Mucosa of rectum (tissue), 2 donors: ENCODE data around the gene HNRNPH3.
A peak's percentile ranks its signal among the peaks of the same experiment; 100 is the strongest.

ENCODE experiments used
- H3K27ac ChIP-seq, 2 donors: one replicate each; pipeline ENCODE4 v1.7.0; 2013; ENCODE audit warnings: inconsistent platforms in 2 of 2, low read depth in 2 of 2, low read length in 2 of 2
- H3K27me3 ChIP-seq, 2 donors: one replicate each; pipeline ENCODE4 v1.7.0; 2013; ENCODE audit warnings: low read length in 2 of 2; ENCODE audit not compliant: control insufficient read depth in 2 of 2, insufficient read depth in 2 of 2
- H3K36me3 ChIP-seq, 2 donors: one replicate each; pipeline ENCODE4 v1.7.0; 2013; ENCODE audit warnings: low read length in 2 of 2; ENCODE audit not compliant: control insufficient read depth in 2 of 2, insufficient read depth in 2 of 2
- H3K4me1 ChIP-seq, 2 donors: one replicate each; pipeline ENCODE4 v1.7.0; 2013; ENCODE audit warnings: low read length in 2 of 2, mild to moderate bottlenecking in 1 of 2; ENCODE audit not compliant: control insufficient read depth in 2 of 2, insufficient read depth in 2 of 2
- H3K4me3 ChIP-seq, 2 donors: one replicate each; pipeline ENCODE4 v1.7.0; 2013; ENCODE audit warnings: low read length in 2 of 2
- H3K9ac ChIP-seq, 2 donors: one replicate each; pipeline ENCODE4 v1.7.0; 2013; ENCODE audit warnings: low read length in 2 of 2, low read depth in 1 of 2, mild to moderate bottlenecking in 1 of 2
- H3K9me3 ChIP-seq, 2 donors: one replicate each; pipeline ENCODE4 v1.7.0; 2013; ENCODE audit warnings: low read length in 2 of 2; ENCODE audit not compliant: control insufficient read depth in 2 of 2
- donor health status: healthy.
- donor health status: Normal muscosa, but diverticular disease.

HNRNPH3 gene, protein sequence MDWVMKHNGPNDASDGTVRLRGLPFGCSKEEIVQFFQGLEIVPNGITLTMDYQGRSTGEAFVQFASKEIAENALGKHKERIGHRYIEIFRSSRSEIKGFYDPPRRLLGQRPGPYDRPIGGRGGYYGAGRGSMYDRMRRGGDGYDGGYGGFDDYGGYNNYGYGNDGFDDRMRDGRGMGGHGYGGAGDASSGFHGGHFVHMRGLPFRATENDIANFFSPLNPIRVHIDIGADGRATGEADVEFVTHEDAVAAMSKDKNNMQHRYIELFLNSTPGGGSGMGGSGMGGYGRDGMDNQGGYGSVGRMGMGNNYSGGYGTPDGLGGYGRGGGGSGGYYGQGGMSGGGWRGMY

DNA sequence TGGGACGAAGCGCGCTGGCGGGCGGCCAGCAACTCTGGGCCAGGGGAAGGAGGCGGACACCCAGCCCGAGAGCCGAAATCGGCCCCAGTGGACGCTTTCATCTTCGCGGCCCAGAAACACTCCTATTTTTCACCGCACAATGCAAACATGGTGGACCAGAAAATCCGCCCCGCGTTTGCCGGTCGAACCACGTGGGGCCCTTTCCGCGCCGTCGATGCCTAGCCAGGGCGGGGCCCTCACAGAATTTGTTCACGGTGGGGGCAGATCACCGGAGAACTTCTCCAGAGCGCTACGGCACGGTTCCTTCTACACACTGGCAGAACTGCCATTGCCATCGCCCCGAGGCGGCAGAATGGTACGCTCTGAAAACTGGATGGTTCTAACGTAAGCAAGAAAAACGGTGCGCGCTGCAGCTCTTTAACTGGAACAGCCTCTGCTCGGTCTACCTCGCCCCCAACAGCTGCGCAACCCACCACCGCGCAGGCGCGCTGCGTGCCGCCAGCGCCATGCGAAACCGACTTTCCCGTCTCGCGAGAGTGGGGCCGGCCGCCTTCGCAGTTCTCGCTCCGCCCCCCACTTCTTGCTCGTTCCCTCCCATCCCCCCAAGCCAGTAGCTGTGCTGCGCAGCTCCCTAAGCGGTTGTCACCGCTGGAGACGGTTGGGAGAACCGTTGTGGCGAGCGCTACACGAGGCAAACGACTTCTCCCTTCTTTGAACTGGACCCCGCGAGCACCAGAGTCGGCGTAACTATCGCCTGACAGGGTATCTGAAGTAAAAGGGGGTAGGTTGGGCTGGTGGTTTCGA is at the start of gene HNRNPH3:
TSS of gene HNRNPH3 (plus strand) at position 610 of the 804 bp plus-strand sequence. CDS start 5,158 bp downstream, outside the sequence.
- Histone ChIP-seq H3K4me3 (peak within 1 kb of the TSS; percentile 92), H3K27ac (peak within 1 kb of the TSS; percentile 99), H3K9ac (peak within 1 kb of the TSS; percentile 94 to 98), H3K27me3 (no peaks in the 10 kb centered on the region), H3K4me1 (peaks cover 30 to 48% of the 10 kb centered on the region in 2 donors), H3K36me3 (no peaks in the 10 kb centered on the region), H3K9me3 (no peaks in the 10 kb centered on the region)

DNA sequence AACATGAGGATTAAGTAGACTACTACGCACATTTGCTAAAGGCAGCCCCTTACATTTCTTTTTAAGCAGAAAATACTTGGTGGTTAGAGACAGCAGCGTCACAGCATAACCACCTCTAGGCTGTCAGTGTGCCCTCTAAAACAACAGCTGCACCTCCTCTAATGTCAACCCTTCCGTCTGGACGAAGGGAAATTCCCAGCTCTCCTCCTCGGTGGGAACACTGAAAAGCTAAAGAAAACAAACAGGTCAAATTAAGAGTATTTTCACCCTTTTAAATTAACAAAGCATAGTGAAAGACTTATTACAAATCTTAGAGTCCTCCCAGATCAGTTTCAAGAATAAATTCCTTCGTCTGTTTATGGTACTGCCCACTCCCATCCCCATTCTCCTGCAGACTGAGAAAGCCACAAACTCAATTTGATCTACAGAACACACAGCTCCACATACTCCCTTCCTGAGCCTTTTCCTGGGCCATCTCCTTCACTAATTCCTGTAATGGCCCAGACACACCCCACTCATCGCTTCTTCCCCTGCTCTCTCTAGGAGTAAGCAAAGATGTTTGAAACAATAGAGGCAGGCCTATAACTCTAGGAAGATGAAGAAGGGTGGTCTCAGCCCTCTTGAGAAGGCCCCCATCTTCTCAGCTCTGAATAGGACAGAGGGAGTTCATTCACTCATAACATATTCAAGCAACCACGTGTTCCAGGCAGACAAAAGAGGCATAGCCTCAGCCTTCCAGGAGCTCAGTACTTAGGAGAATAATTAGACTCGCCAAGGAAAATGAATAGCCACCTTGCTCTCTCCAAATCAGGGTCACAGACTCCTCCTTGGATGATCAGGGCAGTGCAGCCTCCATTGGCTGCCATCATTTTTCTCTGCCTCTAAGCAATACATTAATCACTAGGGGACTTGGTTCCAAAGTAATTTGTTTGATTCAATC is 47.5 kb upstream of the HNRNPH3 start:
- Histone ChIP-seq H3K4me1 (no peaks in the 10 kb centered on the region), H3K27me3 (no peaks in the 10 kb centered on the region), H3K9me3 (no peaks in the 10 kb centered on the region), H3K9ac (no peak overlapping the region), H3K36me3 (peaks cover 19 to 21% of the 10 kb centered on the region in 2 donors), H3K27ac (no peak overlapping the region), H3K4me3 (no peak overlapping the region)

DNA sequence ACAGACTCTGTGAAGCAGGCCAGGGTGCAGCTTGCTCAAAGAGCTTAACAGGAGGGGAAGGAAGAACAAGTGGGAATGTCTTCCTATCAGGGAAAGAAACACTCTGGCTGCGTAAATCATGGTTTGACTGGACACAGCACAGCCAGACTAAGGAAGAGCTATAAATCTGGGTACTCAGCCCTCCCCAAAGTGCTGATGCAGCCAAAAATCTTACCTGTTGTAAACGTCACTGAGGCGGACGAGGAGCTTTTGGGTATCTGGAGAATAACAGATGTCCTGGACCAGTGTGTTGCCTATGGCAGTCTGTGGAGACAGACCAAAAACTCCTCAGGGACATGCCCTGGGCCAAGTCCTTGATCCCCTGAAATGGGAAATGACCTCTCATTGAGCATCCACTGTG is 43.1 kb upstream of the HNRNPH3 start:
- Histone ChIP-seq H3K27ac (no peak overlapping the region), H3K9me3 (no peaks in the 10 kb centered on the region)

DNA sequence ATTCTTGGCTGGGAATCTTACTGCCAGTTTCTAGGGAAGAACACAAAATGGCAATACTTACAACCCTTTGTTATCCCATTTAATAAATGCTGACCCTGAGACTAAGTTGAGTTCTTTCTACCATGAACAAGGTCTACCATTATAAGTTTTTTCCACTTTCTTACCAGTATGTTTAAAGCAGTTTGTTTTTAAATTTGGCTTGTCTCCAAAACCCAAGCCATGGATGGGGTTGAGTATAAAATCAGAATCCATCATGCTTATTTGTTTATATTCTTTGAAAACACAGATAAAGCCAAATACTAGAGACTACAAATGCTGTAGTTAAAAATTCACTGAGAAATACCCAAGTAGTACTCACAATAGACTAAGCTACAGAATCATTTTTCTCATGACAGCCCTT is 41.1 kb upstream of the HNRNPH3 start:
- Histone ChIP-seq H3K9ac (no peak overlapping the region), H3K9me3 (no peaks in the 10 kb centered on the region), H3K4me3 (no peak overlapping the region), H3K4me1 (no peaks in the 10 kb centered on the region), H3K36me3 (peaks cover 30 to 33% of the 10 kb centered on the region in 2 donors), H3K27me3 (no peaks in the 10 kb centered on the region), H3K27ac (no peak overlapping the region)

More for the DNA sequence above, 43.1 kb upstream of the HNRNPH3 start:
- H3K36me3 ChIP-seq: peaks cover 31 to 32% of the 10 kb centered on the region in 2 donors
- H3K4me3 ChIP-seq: no peak overlapping the region
- H3K9ac ChIP-seq: no peak overlapping the region
- H3K27me3 ChIP-seq: no peaks in the 10 kb centered on the region
- H3K4me1 ChIP-seq: no peaks in the 10 kb centered on the region

DNA sequence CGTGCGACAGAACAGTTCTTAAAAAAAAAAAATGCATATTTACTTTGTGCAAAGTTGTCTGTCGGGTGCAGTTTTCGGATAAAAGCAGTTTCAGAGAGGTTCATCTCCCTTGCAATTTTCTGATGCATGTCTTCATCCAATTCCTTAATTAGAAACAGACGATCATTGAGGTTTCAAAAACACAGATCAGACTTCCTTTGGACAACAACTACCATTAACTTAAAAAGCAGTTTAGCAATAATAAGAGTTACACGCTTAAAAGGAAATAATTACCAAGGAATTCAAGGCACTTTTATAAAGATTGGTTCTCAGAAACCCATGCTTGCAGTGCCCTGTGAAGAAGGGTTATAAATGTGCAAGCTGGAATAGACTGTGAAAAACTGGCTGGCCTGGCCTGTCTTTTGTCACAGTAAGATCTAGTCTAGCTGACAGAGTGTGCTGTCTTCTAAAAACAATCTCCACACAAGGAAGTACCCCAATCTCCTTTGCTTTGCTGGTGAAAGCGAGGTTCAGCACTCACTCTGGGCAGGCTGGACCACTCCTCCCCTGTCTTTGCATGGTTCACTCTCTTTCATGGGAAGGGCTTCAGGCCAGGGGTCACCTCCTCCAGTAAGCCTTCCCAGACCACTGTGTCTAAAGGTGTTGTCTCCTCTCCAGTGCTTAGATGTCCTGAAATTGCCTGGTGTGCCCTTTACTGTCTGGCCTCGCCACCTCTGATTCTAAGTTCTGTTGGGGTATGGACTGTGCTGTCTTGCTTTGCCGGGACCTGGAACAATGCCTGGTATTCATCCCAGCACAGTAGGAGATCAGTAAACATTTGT is 34.8 kb upstream of the HNRNPH3 start:
- Histone ChIP-seq H3K27me3 (no peaks in the 10 kb centered on the region), H3K36me3 (peaks cover 11 to 17% of the 10 kb centered on the region in 2 donors), H3K9ac (no peak overlapping the region), H3K27ac (no peak overlapping the region), H3K4me1 (peaks cover 5 to 9% of the 10 kb centered on the region in 2 donors), H3K4me3 (no peak overlapping the region), H3K9me3 (no peaks in the 10 kb centered on the region)

DNA sequence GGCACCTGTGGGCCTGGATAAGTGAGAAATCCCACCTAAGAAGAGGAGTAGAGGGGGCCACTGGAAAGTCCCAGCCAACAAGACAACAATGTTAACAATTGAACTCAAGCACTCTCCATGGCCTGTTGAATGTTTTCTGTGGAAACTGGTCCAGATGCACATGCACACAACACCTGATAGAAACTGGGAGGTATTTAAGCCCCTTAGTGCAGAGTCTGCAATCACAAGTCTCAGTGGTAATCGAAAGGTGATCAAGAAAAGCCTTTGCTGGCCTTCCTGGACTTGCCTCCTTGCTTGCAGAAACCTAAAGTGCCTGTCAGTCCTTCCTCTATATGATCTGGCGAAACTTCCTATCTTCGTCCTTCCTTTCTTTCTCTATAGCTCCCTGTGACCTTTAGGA is 30.6 kb upstream of the HNRNPH3 start:
- Histone ChIP-seq H3K9me3 (no peaks in the 10 kb centered on the region), H3K27ac (no peak overlapping the region), H3K4me1 (peaks cover 8 to 24% of the 10 kb centered on the region in 2 donors), H3K9ac (no peak overlapping the region), H3K4me3 (no peak overlapping the region), H3K36me3 (peaks cover 3 to 5% of the 10 kb centered on the region in 2 donors), H3K27me3 (no peaks in the 10 kb centered on the region)

DNA sequence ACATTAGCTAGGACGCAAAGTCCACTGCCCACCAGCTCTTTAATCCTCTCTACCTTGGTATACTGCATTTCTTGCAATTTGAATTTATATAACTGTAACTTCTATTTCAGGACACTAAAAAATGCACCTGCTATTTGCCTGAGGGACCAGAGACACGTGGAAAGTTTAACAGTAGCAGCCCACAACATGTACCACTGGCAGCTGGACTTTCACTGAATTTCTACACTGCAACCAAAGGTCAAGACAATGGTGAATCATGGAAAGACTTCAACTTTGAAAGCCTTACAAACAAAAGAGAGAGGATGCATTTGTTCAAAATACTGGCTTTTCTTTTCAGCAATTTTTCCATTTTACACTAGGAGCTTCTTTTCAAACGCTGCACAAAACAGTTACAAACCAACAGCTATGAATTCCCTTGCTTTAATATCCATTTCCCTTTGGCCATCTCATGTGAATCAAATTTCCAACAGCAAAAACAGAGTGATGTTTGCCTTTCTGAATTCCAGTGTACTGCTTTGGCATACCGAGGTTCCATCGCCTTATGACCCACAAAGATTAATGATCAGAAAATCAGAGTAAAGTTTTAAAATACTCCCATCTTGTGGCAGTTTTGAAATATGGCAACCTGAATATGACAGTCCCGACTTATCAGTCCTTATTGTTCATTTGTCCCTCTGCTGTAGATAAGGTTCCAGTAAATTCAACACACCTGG is 29.9 kb upstream of the HNRNPH3 start:
- no peaks in the 10 kb centered on the region for H3K27me3 ChIP-seq
- no peaks in the 10 kb centered on the region for H3K9me3 ChIP-seq
- H3K36me3 ChIP-seq: peaks cover 2 to 3% of the 10 kb centered on the region in 2 donors
- no peak overlapping the region for H3K27ac ChIP-seq
- no peak overlapping the region for H3K4me3 ChIP-seq
- peaks cover 8 to 24% of the 10 kb centered on the region in 2 donors for H3K4me1 ChIP-seq
- no peak overlapping the region for H3K9ac ChIP-seq

DNA sequence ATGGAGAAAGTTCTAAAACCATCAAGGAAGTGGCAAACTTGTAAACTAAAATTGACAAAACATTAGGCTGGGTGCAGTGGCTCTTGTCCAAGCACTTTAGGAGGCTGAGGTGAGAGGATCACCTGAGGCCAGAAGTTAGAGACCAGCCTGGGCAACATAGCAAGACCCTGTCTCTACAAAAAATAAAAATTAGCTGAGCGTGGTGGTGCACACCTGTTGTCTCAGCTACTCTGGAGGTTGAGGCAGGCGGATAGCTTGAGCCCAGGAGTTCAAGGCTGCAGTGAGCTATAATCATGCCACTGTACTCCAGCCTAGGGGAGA is 29.4 kb upstream of the HNRNPH3 start:
- no peaks in the 10 kb centered on the region for H3K9me3 ChIP-seq
- H3K4me3 ChIP-seq: no peak overlapping the region
- H3K27me3 ChIP-seq: no peaks in the 10 kb centered on the region
- H3K36me3 ChIP-seq: no peaks in the 10 kb centered on the region
- peaks cover 8 to 24% of the 10 kb centered on the region in 2 donors for H3K4me1 ChIP-seq
- H3K27ac ChIP-seq: no peak overlapping the region
- no peak overlapping the region for H3K9ac ChIP-seq

DNA sequence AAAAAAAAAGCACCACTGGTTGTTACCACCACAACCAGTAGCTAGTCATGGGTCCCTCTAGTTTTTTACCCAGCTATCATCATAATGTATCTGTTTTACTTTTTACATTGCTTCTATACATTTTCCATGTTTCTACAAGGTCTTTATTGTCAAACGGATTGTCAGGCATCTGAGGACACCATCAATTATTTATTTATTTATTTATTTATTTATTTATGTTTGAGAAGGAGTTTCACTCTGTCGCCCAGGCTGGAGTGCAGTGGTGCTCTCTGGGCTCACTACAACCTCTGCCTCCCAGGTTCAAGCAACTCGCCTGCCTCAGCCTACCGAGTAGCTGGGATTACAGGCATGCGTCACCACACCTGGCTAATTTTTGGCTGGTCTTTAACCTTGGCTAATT is 29.0 kb upstream of the HNRNPH3 start:
- no peaks in the 10 kb centered on the region for H3K9me3 ChIP-seq

More for the DNA sequence above, 29.0 kb upstream of the HNRNPH3 start:
- H3K4me1 ChIP-seq: peaks cover 8 to 24% of the 10 kb centered on the region in 2 donors
- no peak overlapping the region for H3K9ac ChIP-seq
- H3K27me3 ChIP-seq: no peaks in the 10 kb centered on the region
- no peaks in the 10 kb centered on the region for H3K36me3 ChIP-seq
- no peak overlapping the region for H3K4me3 ChIP-seq
- no peak overlapping the region for H3K27ac ChIP-seq
